OCI-LY7 (cell line): ENCODE measurements around the gene RCAN3.

Experiments used
- EZH2phosphoT487 ChIP-seq: fragments of 200-600 bp; sonication (generic); IDR thresholded peaks from 2 replicates; pipeline ENCODE4 v1.6.1; 2018; ENCODE audit warnings: low read depth, borderline replicate concordance, mild to moderate bottlenecking, mixed run types, antibody characterized with exemption, low read length, moderate library complexity, mixed read lengths
- TF ChIP-seq, protein P1 (sequence below): fragments of 200-600 bp; sonication (generic); conservative IDR thresholded peaks from 2 replicates; pipeline ENCODE4 v1.5.1; 2014; ENCODE audit warnings: mild to moderate bottlenecking, antibody characterized with exemption, low read length, moderate library complexity, mixed read lengths

DNA sequence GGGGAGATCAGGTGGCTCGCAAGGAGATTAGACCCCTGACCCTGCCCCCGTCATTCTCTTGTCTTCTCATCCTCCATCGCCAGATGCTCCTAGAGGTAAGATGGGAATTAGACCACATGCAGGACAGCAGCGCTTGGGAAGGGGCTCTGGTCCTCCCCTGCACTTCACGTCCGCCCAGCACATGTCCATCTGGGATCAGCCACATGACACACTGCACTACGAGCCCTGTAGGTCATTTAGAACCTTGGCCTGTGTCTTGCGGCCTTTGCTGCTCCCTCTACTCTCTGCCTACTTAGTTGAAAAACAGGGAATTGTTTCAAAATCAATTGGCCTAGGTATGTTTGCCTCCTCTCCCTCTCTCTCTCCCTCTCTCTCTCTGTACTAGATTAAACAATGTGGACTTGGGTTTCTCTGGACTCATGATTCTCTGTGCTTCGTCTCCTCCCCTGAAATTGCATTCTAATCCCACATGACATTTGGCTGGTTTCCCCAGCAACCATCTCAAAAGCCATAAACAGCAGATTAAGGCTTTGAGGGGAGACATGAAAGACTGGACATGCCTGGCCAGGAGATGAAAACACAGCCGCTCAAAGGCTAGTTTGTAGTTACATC is 49.4 kb downstream of the RCAN3 start:
- TF ChIP-seq, protein P1, sequence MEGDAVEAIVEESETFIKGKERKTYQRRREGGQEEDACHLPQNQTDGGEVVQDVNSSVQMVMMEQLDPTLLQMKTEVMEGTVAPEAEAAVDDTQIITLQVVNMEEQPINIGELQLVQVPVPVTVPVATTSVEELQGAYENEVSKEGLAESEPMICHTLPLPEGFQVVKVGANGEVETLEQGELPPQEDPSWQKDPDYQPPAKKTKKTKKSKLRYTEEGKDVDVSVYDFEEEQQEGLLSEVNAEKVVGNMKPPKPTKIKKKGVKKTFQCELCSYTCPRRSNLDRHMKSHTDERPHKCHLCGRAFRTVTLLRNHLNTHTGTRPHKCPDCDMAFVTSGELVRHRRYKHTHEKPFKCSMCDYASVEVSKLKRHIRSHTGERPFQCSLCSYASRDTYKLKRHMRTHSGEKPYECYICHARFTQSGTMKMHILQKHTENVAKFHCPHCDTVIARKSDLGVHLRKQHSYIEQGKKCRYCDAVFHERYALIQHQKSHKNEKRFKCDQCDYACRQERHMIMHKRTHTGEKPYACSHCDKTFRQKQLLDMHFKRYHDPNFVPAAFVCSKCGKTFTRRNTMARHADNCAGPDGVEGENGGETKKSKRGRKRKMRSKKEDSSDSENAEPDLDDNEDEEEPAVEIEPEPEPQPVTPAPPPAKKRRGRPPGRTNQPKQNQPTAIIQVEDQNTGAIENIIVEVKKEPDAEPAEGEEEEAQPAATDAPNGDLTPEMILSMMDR, result no peak
- TF ChIP-seq EZH2phosphoT487, result no peak
